AG09319 (cell line): ENCODE measurements around the gene ALDH1L2.
A peak's percentile ranks its signal among the peaks of the same experiment; 100 is the strongest.

Experiments
- DNase-seq: peaks from one replicate; pipeline ENCODE4 v3.0.0-alpha.2; 2010; ENCODE audit warnings: low read depth; ENCODE audit errors: extremely low read depth
- CTCF ChIP-seq: IDR thresholded peaks from 2 replicates; pipeline ENCODE4 v1.5.1; 2011; ENCODE audit warnings: low read depth, mild to moderate bottlenecking, inconsistent platforms, low read length, moderate library complexity

ALDH1L2 gene

GRCh38 chr12:105107494-105108371 lies 23.5 kb upstream of the ALDH1L2 start, which contains the start of gene WASHC4:
Gene WASHC4, plus strand, starts transcription at chr12:105107731. Its CDS starts 70 bp downstream, at chr12:105107801.
- TF ChIP-seq CTCF, result no peak
- DNase-seq, result peak; percentile 71

GRCh38 chr12:105107171-105107493 lies 22.9 kb upstream of the ALDH1L2 start:
- DNase-seq, result no peak
- no peak for TF ChIP-seq CTCF

DNA sequence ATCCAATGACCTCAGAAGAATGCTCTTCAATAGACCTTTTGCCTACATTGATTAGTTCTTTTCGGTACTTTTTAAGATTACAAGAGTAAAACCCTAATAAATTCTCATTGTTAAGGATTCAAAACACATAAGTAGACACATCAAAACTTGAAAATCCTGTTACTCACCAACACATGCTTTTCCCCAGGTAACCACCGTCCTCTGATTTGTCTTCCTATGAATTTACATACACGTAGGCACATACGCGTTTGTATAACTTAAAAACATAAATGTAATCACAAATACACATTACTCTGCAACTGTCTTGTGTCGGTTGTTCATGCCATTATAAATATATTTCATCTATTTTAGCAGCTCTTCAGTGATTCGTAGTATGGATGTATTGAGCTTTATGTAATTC lies 22.4 kb upstream of the ALDH1L2 start:
- DNase-seq, result no peak
- TF ChIP-seq CTCF, result no peak

GRCh38 chr12:105104762-105105161 lies 20.5 kb upstream of the ALDH1L2 start:
- no peak for DNase-seq
- no peak for TF ChIP-seq CTCF

GRCh38 chr12:105102673-105103072 lies 18.4 kb upstream of the ALDH1L2 start:
- no peak for DNase-seq
- no peak for TF ChIP-seq CTCF

- DNase-seq, result no peak
- peak; percentile 24 for TF ChIP-seq CTCF
Measured at GRCh38 chr12:105100998-105101397, 16.7 kb upstream of the ALDH1L2 start.

DNA sequence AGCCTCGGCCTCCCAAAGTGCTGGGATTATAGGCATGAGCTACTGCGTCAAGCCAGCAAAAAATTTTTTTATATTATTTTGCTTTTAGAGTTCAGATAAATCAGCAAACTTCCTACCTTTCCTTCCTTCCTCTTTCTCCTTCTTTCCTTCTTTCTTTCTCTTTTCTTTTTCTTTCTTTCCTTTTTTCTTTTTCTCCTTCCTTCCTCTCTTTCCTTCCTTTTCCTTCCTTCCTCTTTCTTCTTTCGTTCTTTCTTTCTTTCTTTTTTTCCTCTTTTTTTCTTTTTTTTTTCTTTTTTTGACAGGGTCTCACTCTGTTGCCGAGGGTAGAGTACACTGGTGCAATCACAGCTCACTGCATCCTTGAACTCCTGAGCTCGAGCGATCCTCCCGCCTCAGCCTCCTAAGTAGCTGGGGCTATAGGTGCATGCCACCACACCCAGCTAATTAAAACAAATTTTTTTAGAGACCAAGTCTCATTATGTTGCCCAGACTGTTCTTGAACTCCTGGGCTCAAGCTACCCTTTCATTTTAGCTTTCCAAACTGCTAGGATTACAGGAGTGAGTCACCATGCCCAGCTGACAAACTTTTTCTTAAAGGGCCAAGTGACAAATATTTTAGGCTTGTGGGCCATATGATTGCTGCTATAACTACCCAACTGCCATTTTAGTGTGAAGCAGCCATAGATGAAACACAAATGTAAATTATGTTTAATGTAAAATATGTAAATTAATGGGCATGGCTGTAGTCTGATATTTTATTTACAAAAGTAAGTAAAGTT lies 16.1 kb upstream of the ALDH1L2 start:
- TF ChIP-seq CTCF, result no peak
- no peak for DNase-seq
